NCI-H345 (cell line): Measurements from ENCODE around the gene RIC3.

Experiments
- DNase-seq: peaks from one replicate; lab custom pipeline; 2025; lab: John Stamatoyannopoulos, UW

Gene RIC3, protein sequence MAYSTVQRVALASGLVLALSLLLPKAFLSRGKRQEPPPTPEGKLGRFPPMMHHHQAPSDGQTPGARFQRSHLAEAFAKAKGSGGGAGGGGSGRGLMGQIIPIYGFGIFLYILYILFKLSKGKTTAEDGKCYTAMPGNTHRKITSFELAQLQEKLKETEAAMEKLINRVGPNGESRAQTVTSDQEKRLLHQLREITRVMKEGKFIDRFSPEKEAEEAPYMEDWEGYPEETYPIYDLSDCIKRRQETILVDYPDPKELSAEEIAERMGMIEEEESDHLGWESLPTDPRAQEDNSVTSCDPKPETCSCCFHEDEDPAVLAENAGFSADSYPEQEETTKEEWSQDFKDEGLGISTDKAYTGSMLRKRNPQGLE

DNA sequence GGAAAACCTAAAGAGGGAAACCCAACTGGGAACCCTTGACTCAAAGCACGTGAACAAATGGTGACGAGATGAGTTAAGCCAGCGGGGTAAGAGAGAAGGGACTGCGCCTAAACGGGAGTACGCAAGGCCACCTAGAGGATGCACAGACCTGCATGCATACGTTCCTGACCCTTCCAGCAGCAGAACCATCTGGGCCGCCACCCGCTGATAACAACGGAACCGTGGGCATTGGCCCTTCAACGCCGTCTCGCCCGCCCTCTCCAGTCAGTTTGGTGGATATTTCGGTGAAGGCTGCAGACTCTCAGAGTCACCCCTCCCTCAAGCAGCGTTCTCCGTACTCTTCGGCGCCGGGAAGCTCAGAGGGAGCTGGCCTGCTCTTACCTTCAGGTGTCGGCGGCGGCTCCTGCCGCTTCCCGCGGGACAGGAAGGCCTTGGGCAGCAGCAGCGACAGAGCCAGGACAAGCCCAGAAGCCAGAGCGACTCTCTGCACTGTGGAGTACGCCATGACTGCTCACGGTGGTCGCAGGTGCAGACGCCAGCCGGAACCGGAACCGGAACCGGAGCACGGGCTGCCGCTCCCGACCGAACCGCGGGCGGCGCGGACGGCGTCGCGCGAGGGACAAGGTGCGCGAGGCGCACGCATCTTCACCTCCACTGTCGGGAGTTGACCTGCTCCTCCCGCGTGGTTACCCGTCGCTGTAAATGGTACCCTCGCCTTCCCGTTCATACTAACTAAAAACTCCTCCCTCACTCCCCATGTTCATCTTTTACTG is at the start of gene RIC3:
TSS of gene RIC3 (minus strand) at position 541 of the 773 bp plus-strand sequence. CDS start at position 505, 36 bp downstream.
- DNase-seq, result peak; percentile 75

DNA sequence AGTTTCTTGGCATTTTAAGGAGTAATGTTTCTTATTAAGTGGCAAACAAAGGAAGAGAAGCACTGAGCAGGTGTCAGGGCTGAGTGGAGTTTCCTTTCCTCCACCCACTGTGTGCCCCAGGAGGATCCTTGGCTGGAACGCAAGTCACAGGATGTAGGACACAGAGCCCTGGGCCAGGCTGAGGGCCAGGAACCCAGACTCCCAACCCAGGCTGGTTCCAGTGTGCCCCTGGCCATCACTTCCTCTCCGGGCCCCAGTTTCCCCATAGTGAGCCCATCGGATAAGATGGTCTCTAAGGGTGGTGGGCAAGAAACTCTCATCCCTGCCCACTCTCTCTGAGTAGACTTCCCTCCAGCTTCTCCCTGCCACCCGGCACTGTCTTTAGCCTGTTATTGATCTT is 49.6 kb upstream of the RIC3 start:
- DNase-seq, result no peak

DNA sequence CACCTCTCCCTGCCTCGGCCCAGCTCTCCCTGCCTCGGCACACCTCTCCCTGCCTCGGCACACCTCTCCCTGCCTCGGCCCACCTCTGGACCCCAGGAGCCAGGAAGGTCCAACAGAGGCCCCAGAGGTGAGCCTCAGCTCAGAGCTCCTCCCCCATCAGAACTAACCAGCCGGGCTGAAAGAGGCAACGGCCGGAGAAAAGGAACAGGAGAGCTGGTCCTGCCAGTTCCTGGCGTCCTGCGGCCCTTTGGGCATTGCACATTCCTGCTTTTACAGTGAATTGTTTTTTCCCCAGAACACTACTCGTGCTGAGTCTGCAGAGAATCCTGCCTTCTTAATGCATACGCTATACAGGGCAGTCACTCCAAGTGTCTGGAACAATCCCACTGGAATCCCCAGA is 49.1 kb upstream of the RIC3 start:
- no peak for DNase-seq

DNA sequence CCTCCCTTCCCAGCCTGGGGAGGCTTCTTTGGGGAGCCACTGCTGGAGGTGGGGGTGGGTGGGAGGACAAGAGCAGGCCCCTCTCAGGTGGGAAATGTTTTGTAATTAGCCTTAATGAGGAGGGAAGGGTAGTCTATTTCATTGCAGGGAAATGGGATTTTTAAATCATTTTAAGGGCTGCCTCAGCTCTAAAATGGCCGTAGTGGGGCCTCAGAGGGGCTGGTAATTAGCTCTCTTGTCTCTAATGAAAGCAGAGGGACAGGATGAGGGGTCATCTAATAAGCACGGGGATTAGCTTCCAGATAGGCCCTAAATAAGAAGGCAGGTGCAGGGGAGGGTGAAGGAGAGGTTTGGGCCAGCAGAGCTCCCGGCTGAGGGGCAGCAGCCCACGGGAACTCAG is 48.3 kb upstream of the RIC3 start:
- no peak for DNase-seq

DNA sequence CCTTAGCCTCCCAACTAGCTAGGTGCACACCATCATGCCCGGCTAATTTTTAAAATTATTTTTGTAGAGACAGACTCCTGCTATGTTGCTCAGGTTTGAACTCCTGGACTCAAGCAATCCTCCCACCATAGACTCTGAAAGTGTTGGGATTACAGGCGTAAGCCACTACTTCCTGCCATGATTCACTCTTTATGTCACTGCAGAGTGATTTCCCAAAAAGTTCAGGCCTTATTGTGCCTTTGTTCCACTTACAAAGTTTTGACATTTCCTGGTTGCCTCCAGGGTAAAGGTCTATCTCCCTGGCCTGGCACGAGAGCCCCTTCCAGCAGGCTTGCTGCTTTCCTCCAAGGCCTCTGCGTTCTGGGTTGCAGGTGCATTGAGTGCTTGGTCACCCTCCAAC is 44.6 kb upstream of the RIC3 start:
- DNase-seq, result no peak

DNA sequence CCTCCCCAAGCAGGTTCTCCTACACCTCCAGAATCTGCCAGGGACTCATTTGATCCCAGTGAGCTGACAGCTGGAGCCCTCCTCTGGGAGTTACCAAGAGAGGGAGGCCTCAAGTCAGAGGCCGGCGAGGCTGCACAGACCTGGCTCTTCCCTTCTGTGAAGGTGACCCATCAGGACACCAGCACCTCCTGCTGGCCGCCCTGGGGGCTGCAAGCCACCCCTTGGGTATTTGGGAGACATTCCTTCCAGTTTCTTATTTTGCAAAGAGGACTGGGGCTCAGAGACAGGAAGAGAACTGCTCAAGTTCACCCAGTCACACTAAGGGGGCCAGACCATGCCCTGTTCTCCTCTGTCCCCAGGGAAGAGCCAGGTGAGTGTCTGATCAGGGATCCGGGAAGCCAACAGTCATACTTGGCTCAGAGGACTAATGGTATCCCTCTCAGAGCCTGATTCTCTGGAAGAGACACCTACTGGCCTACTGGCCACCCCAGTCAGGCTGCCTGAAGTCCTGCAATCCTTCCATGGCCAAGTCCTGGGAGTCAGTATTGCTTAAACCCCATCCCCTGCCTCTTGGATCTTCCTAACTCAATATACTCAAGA is 40.5 kb upstream of the RIC3 start:
- DNase-seq, result no peak

DNA sequence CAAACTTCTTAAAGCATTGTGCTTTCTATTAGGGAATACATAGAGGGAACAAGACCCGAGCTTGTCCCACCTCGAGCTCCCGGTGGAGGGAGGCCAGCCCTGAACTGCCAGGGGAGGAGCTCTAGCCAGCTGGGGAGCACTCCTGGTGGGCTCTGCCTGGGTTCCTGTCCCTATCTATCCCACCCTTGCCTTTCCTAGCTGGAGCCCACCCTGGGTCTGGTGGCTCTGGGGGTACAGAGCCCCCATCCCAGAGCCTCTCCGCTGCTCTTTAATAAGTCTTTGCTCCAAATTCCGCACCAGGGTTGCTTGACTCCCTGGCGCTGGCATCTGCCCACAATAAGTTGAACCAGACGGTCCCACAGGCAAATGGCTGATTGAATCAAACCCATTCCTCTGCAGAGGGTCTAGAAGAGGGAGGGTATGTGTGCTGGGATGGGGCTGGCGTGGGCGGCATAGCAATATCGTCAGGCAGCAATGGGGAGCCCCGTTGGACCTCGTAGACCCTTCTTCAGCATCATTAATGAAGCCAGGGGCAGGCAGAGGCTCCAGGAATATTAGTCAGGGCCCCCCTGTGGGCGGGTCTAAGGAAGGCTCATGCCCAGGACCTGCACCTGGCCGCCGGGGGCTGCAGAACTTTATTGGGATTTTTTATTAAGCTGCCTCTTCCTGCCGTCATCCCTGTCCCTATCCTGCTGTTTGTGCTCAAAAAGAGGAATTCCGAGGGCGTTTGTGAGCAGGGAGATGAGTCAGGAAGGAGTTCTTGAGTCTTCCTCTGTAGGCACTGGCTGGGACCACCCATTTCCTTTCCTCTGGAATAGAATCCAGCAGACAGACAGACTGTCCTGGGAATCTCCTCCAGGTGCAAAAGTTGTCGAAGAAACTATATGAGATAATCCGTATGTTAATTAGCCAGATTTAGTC is 38.5 kb upstream of the RIC3 start:
- DNase-seq, result no peak

DNA sequence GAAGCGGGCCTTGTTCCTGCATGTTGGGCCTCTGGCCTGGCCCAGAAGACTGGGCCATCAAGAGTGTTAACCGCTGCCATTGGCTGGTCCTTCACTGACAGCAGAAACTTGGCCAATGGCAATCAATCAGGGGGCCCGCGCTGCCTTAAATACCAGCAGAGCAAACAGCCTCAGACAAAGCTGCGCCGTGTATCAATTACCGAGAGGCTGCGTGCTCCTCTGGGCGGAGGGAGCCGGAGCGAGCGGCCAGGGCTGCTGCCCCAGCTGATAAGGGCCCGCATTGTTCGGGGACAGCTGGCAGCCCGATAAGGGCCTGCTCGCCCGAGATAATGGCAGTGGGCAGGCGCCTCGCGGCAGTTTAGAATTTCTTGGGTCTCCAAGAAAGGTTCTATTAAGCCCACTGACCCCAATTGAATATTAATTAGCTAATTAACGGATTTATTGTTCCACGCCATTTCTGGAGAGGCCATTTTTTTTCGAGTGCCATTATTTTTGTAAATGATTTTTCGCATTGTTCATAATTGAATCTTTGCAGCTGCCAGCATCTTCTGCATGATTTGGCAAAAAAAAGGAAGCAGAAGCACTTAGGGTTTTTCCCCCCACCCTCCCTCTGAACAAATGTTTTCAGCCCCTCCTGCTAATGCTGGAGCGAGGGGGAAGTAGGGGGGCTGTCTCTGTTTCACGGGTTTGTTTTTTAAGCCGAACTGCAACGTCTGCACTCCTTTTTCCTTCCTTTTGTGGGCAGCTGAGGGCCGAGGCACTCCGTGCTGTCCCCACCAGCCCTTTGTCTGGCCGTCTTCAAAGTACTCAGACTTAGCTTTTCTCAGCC is 37.6 kb upstream of the RIC3 start:
- no peak for DNase-seq

DNA sequence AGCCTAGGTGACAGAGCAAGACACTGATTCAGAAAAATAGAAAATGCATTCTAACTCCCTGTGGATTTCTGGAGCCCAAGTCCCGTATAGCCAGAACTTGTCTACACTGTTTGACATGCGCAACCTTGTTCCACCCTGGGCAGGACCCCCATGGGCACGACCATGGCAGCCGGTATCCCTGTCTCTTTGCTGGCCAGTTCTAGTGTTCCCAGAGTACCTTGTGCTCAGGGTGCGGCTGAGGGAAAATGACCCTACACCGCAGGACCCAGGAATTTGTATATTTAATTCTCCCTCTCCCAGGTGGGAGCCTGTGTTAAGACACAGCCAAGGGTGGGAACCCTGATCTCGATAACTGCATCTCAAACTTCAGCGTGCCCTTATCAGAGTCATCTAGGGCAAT is 36.7 kb upstream of the RIC3 start:
- DNase-seq, result no peak

DNA sequence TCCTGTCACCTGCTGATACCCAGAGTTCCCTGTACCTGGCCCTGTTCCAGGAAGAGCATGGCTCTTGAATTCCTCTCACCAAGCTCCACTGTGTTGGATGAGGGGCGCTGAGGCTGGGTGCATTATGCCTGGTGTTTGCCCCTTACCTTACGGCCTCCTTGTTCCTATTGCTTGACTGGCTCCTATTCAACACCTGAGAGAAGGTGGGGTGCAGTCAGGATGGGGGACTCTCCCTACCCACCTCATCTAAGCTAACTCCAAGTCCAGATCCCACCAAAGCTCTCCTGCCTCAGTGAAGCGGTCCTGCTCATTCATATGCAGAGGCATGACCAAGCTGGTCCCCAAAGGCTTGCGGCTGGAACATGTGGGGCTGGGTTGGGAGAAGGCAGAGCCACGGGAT is 35.8 kb upstream of the RIC3 start:
- DNase-seq, result no peak

DNA sequence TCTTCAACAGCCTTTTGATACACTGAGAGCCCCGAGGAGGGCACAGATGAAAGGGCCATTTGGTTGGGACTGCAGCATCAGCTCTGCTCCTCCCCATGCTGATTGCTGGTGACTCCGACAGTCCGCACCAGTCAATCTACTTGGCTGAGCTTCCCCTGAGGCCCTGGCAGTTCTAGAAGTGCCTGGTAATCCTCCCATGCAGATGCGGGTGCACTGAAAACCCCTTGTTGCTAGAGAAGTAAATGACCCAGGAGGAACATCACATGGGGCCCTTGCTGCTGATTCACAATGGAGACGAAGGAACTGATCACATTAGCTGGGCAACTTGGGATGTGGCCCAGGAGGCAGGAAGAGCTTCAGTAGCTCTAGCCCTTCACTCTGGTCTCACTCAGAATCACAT is 35.2 kb upstream of the RIC3 start:
- DNase-seq, result no peak

DNA sequence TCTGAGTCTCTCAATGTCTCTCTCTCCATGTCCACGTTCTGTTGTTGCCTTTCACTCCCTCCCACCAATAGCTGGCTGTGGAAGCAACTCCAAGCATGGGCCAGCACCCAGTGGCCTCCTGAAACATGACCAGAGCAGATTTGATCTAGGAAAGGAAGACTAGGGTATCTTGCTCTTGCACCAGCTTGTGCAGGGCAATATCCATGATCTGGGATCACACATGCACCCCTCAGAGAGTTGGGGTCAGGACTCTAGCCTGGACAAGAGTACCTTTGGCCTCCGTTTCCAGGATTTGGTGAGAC is 34.5 kb upstream of the RIC3 start:
- DNase-seq, result no peak

DNA sequence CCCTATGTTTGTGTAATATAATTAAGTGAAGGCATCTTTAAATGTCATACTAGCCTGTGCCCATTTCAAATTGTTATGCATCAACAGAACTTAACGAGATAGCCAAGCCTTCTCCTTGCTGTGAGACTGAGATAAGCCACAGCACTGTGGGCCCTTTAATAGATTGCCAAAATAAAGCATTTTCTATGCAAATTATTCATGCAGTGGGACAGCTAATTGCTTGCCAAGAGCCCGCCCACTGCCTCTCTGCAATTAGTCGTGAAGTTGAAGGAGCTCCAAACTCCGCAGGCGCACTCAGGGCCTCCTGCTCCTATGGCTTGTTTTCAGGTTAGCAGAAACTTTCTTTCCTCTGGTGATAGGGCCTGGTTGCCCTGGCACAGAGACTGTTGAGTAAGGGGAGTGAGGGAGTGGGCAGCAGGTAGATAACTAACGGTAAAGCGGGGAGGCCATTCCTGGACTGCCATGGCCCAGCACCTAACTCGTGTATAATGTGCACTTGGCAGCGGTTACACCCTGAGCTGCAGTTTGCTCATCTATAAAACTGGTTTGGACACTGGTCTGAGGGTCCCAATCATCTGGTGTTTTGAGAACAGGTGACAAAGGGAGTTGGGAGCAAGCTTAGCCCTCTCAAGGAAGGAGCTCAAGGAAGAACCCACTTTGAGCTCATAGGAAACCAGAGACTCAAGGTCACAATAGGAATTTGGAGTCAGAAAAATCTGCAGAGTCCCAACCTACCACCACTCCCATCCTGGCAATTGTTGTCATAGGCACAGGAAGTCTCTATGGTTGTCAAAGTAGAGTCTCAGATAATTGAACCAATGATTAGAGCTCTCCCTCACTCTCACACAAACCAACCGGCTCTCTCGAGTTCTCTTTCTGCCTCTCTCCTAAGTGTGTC is 33.9 kb upstream of the RIC3 start:
- no peak for DNase-seq

DNA sequence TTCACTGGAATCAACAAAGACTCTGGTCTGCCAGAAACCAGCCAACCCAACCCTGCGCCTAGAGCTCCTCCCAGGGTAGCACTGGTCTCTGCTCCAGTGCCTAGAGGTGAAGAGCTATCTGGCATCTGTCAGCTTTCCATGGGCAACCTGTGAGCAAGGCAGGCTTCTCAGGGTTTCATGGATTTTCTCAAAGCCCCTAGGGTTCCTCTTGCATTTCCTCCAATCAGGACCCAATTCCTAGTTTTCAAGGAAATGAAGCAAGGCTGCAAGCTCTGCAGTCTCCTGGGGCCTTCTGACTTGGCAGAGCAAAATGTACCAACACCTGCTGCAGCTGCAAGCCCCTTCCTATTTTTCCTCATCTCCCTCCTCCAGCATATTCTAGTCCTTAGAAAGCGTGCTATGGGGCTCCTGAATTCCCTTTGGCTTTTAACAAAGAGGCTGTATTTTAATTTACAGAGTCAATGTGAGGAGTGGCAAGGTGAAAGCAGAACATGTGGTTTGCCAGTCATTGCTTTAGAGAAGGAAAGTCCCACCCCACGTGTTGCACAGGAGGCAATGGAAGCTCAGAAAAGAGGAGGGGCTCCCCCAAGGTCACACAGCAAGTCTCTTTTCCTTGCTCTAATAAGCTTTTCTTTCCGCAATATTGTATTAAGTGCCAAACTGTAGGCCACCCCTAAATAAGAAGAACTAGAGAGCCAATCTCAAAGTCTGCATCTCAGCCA is 33.0 kb upstream of the RIC3 start:
- DNase-seq, result no peak

DNA sequence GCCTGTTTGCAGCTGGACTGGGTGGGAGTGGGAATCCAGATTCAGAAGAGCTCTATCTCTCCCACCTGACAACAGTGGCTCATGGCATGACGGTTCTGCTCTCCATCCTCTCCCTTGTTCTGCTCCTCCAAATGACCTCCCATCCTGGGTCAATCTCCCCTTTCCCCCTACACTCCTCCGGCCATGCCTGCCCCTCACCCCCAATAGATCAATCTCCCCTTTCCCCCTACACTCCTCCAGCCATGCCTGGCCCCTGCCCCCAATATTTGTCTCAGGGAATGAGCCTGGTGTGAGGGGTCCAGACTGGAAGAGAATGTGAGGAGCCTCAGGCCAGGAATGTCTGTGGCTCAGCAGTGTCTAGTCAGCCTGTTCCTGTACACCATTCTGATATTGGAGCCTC is 30.9 kb upstream of the RIC3 start:
- no peak for DNase-seq

DNA sequence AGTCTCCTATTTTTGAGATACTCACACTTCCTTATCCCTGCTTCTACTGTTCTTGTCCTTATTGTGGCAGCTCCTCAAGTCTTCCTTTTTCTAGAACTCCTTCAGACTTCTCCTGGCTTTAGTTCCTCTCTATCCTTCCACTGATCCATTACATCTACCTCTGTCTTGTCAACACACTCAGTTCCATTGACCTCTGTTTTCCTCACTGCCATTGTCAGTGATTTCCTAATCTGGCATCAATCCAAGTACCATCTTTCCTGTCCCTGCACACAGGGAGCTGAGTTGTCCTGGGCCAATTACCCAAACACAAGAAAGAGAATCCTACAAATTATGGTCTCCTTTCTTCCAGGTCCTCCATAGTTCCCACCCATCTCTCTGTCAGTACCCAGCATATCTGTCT is 27.9 kb upstream of the RIC3 start:
- peak; percentile 12 for DNase-seq

DNA sequence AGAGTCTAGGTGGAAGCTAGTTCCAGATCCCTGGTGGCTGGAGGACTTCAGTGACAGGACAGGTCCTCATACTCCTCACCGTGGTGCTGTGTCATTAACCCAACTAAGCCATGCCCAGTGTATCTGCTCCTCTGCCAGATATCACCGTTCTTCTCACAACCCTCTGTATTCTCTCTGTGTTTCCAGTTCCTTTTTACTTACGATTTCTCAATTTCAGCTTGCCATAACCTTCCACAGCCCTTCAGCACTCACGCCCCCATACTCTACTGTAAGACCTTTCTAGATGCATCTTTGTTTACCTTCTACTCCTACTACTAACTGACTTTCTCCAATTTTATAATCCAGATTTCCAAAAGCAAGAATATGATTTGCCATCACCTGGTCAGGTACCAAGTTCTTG is 26.1 kb upstream of the RIC3 start:
- DNase-seq, result no peak

DNA sequence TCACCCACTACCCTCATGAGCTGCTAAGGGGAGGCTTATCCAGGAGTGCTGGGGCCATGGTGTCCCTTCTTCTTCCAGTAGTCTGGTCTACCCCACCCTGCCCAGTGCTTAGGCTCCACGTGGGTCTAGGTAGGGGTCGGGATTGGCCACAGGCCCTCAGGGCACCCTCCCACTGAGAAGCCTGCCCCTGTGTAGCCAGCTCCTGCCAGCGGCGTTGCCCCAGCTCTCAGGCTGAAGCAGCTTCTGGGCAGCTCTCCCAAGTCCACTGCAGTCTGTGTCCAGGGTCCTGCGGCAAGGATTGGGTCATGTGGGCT is 24.0 kb upstream of the RIC3 start:
- DNase-seq, result no peak

DNA sequence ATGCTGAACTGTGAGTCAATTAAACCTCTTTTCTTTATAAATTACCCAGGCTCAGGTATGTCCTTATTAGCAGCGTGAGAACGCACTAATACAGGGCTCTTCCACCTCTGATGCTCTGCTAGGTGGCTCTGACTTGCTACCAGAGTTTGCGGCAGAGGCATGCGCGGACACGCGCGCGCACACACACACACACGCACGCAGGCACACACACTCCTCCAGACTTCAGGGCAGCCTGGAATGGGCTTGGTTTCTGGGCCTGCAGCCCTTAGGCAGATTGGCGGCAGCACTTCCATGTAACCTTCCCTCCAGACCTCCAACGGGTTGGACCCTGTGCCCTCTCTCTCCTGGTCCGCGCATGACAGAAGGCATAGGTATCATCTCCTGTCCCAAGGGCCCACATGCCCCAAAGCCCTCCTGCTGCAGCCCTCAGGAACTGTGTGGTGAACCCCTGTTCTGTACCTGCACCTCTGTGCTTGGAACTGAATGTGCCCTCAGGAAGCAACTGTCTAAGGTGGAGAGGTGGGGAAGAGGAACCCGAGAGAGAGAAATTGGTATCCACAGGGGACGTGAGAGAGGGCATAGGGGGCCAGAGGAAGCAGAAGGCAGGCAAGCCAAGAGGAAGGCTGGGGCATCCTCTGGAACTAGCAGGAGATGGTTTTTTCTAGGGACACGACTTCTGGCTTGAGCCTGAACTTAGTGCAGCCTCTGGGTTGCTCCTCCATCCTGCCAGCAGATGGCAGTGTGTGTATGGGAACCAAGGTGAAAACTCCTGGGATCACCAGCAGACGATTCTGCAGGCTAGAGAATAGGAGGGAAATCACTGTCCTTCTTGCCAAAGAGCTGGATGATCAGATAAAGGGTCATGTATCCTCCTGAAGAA is 23.4 kb upstream of the RIC3 start:
- peak; percentile 68 for DNase-seq
